Naive thymus-derived CD4-positive, alpha-beta T cell (primary cell): ENCODE measurements around the gene FARP1. TPM values are rescaled to one million over a fixed set of nuclear protein-coding genes. Genes with fewer than 3 reads are reported as not detected.

ENCODE experiments used
- ATAC-seq: fragments of 150-1000 bp; cut with Tn5 transposase; 2 replicates; pipeline ENCODE4 v1.10.0; 2021; ENCODE audit warnings: mild to moderate bottlenecking, moderate library complexity
- CTCF ChIA-PET: fragments of 350-600 bp; sonication (Branson Sonifier 250); formaldehyde crosslinking; loops from one replicate; lab custom pipeline; 2021; ENCODE audit warnings: antibody characterized with exemption; lab: Charles Lee
- POLR2A ChIA-PET: fragments of 350-600 bp; sonication (Branson Sonifier 250); formaldehyde crosslinking; loops from one replicate; lab custom pipeline; 2021; ENCODE audit warnings: antibody characterized with exemption, inconsistent platforms; lab: Charles Lee
- DNase-seq, 9 donors: peaks; one replicate each; pipeline versions ENCODE4 v3.0.0 to v3.0.0-alpha.2; 2020 to 2022; ENCODE audit warnings: mixed read lengths in 1 of 9
- H3K27ac ChIP-seq: one replicate; pipeline ENCODE4 v1.7.0; 2013; ENCODE audit warnings: mild to moderate bottlenecking, low read depth, low read length, moderate library complexity
- H3K27me3 ChIP-seq, 2 donors: one replicate each; pipeline ENCODE4 v1.7.0; 2013; ENCODE audit warnings: low read length in 2 of 2, mild to moderate bottlenecking in 2 of 2, moderate library complexity in 2 of 2; ENCODE audit not compliant: control insufficient read depth in 2 of 2, insufficient read depth in 2 of 2
- H3K36me3 ChIP-seq, 3 experiments: 1 replicate in 2 of 3; 2 replicates in 1 of 3; pipeline ENCODE4 v1.7.0; 2013; ENCODE audit warnings: low read length in 3 of 3, mild to moderate bottlenecking in 3 of 3, moderate library complexity in 1 of 3; ENCODE audit not compliant: insufficient read depth in 3 of 3, control insufficient read depth in 2 of 3
- H3K4me1 ChIP-seq, 2 donors: one replicate each; pipeline ENCODE4 v1.7.0; 2013; ENCODE audit warnings: low read length in 2 of 2, mild to moderate bottlenecking in 2 of 2, moderate library complexity in 1 of 2; ENCODE audit not compliant: control insufficient read depth in 2 of 2, insufficient read depth in 2 of 2
- H3K4me3 ChIP-seq: 2 replicates; pipeline ENCODE4 v1.7.0; 2013; ENCODE audit warnings: mild to moderate bottlenecking, low read length
- H3K9me3 ChIP-seq, 3 experiments: 1 replicate in 2 of 3; 2 replicates in 1 of 3; pipeline ENCODE4 v1.7.0; 2013; ENCODE audit warnings: low read length in 3 of 3; ENCODE audit not compliant: control insufficient read depth in 2 of 3
- H3K27ac Mint-ChIP-seq, 9 donors: one replicate each; pipeline ENCODE4 v1.8.0; 2020 to 2022; ENCODE audit warnings: mixed read lengths in 9 of 9, mild to moderate bottlenecking in 8 of 9, moderate library complexity in 5 of 9, inconsistent platforms in 2 of 9
- H3K27me3 Mint-ChIP-seq, 5 donors: one replicate each; pipeline ENCODE4 v1.8.0; 2021 to 2022; ENCODE audit warnings: mixed read lengths in 5 of 5, mild to moderate bottlenecking in 1 of 5
- H3K36me3 Mint-ChIP-seq, 5 donors: one replicate each; pipeline ENCODE4 v1.8.0; 2020 to 2022; ENCODE audit warnings: mixed read lengths in 5 of 5, mild to moderate bottlenecking in 3 of 5, inconsistent platforms in 1 of 5
- H3K4me1 Mint-ChIP-seq, 7 donors: one replicate each; pipeline ENCODE4 v1.8.0; 2020 to 2022; ENCODE audit warnings: mixed read lengths in 7 of 7, mild to moderate bottlenecking in 3 of 7, inconsistent platforms in 1 of 7
- H3K4me3 Mint-ChIP-seq, 10 donors: one replicate each; pipeline ENCODE4 v1.8.0; 2020 to 2022; ENCODE audit warnings: mild to moderate bottlenecking in 10 of 10, mixed read lengths in 10 of 10, moderate library complexity in 6 of 10, inconsistent platforms in 2 of 10
- H3K9me3 Mint-ChIP-seq, 11 donors: one replicate each; pipeline ENCODE4 v1.8.0; 2020 to 2022; ENCODE audit warnings: mixed read lengths in 11 of 11, mild to moderate bottlenecking in 4 of 11, inconsistent platforms in 1 of 11, moderate library complexity in 1 of 11
- intact Hi-C, 2 donors: fragments of 100-400 bp; cut with micrococcal nuclease; formaldehyde crosslinking; loops; one replicate each; pipeline ENCODE4 v1.15.1; 2023
- polyA plus RNA-seq, 2 donors: library from polyadenylated mRNA; unstranded; fragments of 300-500 nt; fragmentation: Illumina TruSeq; gene quantifications; one replicate each; pipeline ENCODE4 v1.2.3, GENCODE V29; 2021
- total RNA-seq, 6 experiments: library from RNA in 5 of 6; stranded (reverse) in 5 of 6; gene quantifications; 1 replicate in 5 of 6; 2 replicates in 1 of 6; pipeline ENCODE4 v1.2.3 and lab custom pipeline; 2021 to 2026

FARP1 gene
- total and polyA plus RNA-seq, 7 experiments from 2014 or later: 0.19 to 1.1 (median 0.60) TPM

DNA sequence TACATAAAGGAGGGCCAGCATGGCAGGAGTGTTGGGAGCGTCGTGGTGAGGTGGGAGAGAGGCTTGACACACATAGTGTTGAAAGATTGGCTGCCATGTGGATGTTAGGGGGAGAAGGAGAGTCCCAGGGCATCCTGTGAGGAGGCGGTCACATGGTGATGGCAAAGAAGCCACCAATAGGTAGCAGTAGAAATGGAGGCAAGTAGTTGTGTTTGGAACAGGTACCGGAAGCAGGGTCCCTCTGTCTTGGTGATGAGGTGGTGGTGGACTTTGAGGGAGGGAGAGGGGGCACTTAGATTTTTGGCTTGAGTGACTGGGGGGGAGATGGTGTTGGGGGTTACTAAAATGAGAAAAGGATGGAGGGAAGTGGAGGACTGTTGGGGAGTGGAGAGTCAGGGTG lies 227.4 kb downstream of the FARP1 start:
- peaks cover 0 to 2% (median 0%) of the 10 kb centered on the region in 7 donors for H3K4me1 Mint-ChIP-seq
- Histone ChIP-seq H3K36me3 (no peaks in the 10 kb centered on the region), H3K4me1 (no peaks in the 10 kb centered on the region), H3K4me3 (no peak overlapping the region), H3K27ac (no peak overlapping the region), H3K27me3 (no peaks in the 10 kb centered on the region), H3K9me3 (no peaks in the 10 kb centered on the region)
- no peak for DNase-seq
- intact Hi-C loops: no loop called here
- ChIA-PET CTCF (no interaction called here), POLR2A (no interaction called here)
- ATAC-seq: no peak
- H3K36me3 Mint-ChIP-seq: peaks cover 0 to 7% (median 4%) of the 10 kb centered on the region in 5 donors
- no peak overlapping the region for H3K27ac Mint-ChIP-seq
- peaks cover 0 to 22% (median 13%) of the 10 kb centered on the region in 5 donors for H3K27me3 Mint-ChIP-seq
- H3K9me3 Mint-ChIP-seq: peaks cover 0 to 11% (median 3%) of the 10 kb centered on the region in 11 donors
- H3K4me3 Mint-ChIP-seq: no peak overlapping the region

DNA sequence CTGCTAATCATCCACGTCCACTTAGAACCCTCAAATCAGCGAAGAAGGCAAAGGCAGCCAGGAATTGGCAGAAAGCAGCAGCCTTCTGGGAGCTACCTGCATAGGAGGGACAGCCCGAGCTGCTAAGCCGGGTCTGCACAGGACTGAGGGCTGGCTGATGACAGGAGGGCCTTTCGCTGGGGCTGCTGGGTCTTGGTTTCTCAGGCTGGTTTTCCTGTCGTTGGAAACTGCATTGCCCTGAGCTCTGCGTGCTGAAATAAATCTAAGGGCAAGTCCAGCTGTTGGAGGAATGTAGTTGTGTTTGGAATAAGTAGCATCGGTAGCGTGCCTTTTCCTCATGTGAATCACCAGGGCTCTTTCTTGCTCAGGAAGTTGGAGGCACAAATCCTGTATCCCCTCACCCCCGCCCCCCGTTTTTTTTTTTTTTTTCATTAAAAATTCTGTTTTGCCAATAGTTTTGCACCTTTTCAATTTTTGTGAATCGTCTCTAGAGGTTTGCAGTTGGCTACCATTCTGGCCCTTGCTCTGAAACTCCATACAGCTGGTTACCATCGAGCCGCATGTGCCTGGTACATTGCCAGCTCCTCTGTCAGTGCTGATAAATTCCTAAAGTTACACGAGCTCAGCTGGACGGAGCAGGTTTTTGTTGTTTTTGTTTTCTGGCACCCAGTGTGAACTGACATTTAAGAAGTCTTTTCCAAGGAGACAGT lies 228.1 kb downstream of the FARP1 start:
- H3K27ac Mint-ChIP-seq: no peak overlapping the region
- H3K27me3 Mint-ChIP-seq: peaks cover 0 to 22% (median 13%) of the 10 kb centered on the region in 5 donors
- CTCF ChIA-PET: interaction anchor here (0.6 kb wide), 1 partner anchor 25 kb away, joined by 3 read pairs; no protein-coding TSS in a partner anchor
- Histone ChIP-seq H3K4me1 (no peaks in the 10 kb centered on the region), H3K4me3 (no peak overlapping the region), H3K9me3 (no peaks in the 10 kb centered on the region), H3K36me3 (no peaks in the 10 kb centered on the region), H3K27ac (no peak overlapping the region), H3K27me3 (no peaks in the 10 kb centered on the region)
- no peak for ATAC-seq
- intact Hi-C loops: no loop called here
- H3K4me3 Mint-ChIP-seq: no peak overlapping the region
- peaks cover 0 to 2% (median 0%) of the 10 kb centered on the region in 7 donors for H3K4me1 Mint-ChIP-seq
- H3K9me3 Mint-ChIP-seq: peaks cover 0 to 11% (median 3%) of the 10 kb centered on the region in 11 donors
- peaks cover 0 to 7% (median 4%) of the 10 kb centered on the region in 5 donors for H3K36me3 Mint-ChIP-seq
- no peak for DNase-seq
- POLR2A ChIA-PET: interaction anchor here (0.7 kb wide), 1 partner anchor 246 kb away, joined by 6 read pairs; no protein-coding TSS in a partner anchor

DNA sequence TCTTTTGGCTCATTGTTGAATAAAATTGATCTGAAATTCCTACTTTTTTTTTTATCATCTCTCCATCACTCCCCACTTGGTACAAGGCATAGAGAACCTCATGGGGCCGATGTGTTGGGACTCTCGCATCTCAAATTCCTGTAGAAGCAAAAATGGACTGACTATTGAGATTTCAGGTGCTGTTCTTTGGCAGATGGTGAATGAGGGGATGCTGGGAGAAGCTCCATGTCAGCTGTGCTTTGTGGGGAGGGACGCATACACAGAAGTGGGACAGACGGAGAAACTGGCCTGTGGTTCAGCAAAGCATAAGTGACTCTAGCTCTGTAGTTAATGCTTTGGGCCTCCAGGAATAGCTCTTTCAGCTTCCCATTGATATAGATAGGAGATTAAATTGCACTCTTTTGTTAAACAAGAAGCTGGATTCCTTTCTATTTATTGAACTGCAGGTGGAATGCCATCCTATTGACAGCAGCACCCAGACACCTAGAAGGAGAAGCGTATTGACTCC lies 228.7 kb downstream of the FARP1 start:
- Histone ChIP-seq H3K36me3 (no peaks in the 10 kb centered on the region), H3K27me3 (no peaks in the 10 kb centered on the region), H3K9me3 (no peaks in the 10 kb centered on the region), H3K27ac (no peak overlapping the region), H3K4me3 (no peak overlapping the region), H3K4me1 (no peaks in the 10 kb centered on the region)
- Mint-ChIP-seq H3K27me3 (peaks cover 0 to 22% (median 13%) of the 10 kb centered on the region in 5 donors), H3K4me3 (no peak overlapping the region), H3K27ac (no peak overlapping the region), H3K4me1 (peaks cover 0 to 2% (median 0%) of the 10 kb centered on the region in 7 donors), H3K36me3 (peaks cover 0 to 7% (median 4%) of the 10 kb centered on the region in 5 donors), H3K9me3 (peaks cover 0 to 11% (median 4%) of the 10 kb centered on the region in 11 donors)
- no peak for ATAC-seq
- ChIA-PET CTCF (no interaction called here), POLR2A (interaction anchor here (0.7 kb wide), 1 partner anchor 245 kb away, joined by 6 read pairs; no protein-coding TSS in a partner anchor)
- intact Hi-C loops: no loop called here
- DNase-seq: no peak

DNA sequence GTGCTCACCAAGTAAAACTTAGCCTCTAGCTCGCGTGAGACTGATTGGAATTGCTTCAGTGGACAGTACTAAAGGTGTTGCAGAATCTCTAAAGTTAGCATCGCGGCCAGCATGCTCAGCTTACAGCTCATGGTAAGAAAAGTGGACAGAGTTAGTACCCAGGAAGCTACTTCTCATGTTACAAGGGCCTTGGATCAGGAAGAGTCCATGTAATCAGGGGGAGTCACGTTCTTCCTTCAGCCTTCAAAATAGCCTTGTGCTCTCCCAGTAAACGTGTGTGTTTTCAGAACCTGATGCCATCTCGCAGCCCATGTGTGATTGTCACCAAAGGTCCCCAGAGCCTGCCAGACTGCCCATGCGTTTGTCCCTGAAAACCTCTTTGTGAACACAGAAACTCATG lies 230.0 kb downstream of the FARP1 start:
- H3K4me3 Mint-ChIP-seq: no peak overlapping the region
- peaks cover 0 to 11% (median 4%) of the 10 kb centered on the region in 11 donors for H3K9me3 Mint-ChIP-seq
- peaks cover 0 to 22% (median 13%) of the 10 kb centered on the region in 5 donors for H3K27me3 Mint-ChIP-seq
- no peaks in the 10 kb centered on the region for H3K27me3 ChIP-seq
- no peaks in the 10 kb centered on the region for H3K9me3 ChIP-seq
- ChIA-PET CTCF (no interaction called here), POLR2A (no interaction called here)
- no peak overlapping the region for H3K4me3 ChIP-seq
- DNase-seq (no peak), ATAC-seq (no peak)
- no peaks in the 10 kb centered on the region for H3K36me3 ChIP-seq
- peaks cover 0 to 2% (median 0%) of the 10 kb centered on the region in 7 donors for H3K4me1 Mint-ChIP-seq
- H3K4me1 ChIP-seq: no peaks in the 10 kb centered on the region
- no peak overlapping the region for H3K27ac Mint-ChIP-seq
- intact Hi-C loops: no loop called here
- H3K36me3 Mint-ChIP-seq: peaks cover 0 to 7% (median 4%) of the 10 kb centered on the region in 5 donors
- no peak overlapping the region for H3K27ac ChIP-seq

DNA sequence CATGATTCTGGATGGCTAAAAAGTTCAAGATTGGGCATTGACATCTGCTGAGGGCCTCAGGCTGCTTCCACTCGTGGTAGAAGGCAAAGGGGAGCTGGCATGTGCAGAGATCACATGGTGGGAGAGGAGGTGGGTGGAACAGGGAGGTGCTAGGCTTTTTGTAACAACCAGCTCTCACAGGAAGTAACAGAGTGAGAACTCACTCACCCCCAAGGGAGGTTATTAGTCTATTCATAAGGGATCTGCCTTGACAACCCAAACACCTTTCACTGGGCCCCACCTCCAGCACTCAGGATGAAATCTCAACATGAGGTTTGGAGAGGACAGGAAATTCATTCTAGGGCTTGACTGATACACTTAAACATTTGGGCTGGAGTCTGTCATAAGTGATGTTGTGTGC lies 231.9 kb downstream of the FARP1 start:
- peaks cover 0 to 11% (median 4%) of the 10 kb centered on the region in 11 donors for H3K9me3 Mint-ChIP-seq
- H3K27ac Mint-ChIP-seq: no peak overlapping the region

DNA sequence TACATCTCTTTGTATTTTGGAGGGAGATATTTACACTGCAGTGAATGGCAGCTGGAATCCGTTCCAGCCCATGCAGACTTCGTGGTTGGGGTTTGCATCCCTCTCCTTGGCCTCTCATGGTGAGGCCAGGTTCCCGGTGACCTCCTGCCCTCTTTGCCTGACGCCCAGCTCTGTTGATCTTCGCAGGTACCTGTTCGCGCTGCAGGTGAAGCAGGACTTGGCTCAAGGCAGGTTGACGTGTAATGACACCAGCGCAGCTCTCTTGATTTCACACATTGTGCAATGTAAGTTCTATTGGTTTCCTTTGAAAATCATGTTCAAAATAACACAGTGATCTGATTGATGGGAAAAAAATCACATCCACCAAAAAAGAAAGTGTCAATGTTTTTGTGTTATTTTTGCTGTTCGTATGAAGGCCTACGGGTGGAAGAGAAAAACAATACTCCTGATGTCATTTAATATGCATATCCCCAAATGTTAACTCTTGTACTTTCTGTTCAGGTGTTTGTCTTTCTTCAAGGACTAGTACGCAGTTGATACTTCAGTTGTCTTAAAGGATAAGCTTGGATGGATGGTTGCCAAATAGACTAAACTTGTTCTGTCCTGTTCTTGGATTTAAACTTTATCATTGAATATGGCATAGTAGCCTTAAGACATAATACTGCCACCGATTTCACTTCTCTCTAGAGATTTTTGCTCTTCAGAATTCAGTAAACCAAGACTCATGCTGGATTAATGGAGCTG lies 234.9 kb downstream of the FARP1 start:
- Mint-ChIP-seq H3K4me3 (no peak overlapping the region), H3K4me1 (no peaks in the 10 kb centered on the region), H3K27me3 (peaks cover 0 to 8% (median 1%) of the 10 kb centered on the region in 5 donors), H3K9me3 (peaks cover 0 to 8% (median 3%) of the 10 kb centered on the region in 11 donors), H3K27ac (no peak overlapping the region), H3K36me3 (no peaks in the 10 kb centered on the region)
- ATAC-seq: no peak
- Histone ChIP-seq H3K4me3 (no peak overlapping the region), H3K4me1 (no peaks in the 10 kb centered on the region), H3K27ac (no peak overlapping the region), H3K27me3 (no peaks in the 10 kb centered on the region), H3K9me3 (no peaks in the 10 kb centered on the region), H3K36me3 (no peaks in the 10 kb centered on the region)
- POLR2A ChIA-PET: no interaction called here
- CTCF ChIA-PET: no interaction called here
- intact Hi-C loops: no loop called here
- DNase-seq: no peak

More for the DNA sequence above, 231.9 kb downstream of the FARP1 start:
- intact Hi-C loops: no loop called here
- Histone ChIP-seq H3K4me3 (no peak overlapping the region), H3K36me3 (no peaks in the 10 kb centered on the region), H3K27me3 (no peaks in the 10 kb centered on the region), H3K4me1 (no peaks in the 10 kb centered on the region), H3K27ac (no peak overlapping the region), H3K9me3 (no peaks in the 10 kb centered on the region)
- CTCF ChIA-PET: no interaction called here
- Mint-ChIP-seq H3K36me3 (peaks cover 0 to 5% (median 4%) of the 10 kb centered on the region in 5 donors), H3K27me3 (peaks cover 0 to 20% (median 11%) of the 10 kb centered on the region in 5 donors), H3K4me1 (peaks cover 0 to 2% (median 0%) of the 10 kb centered on the region in 7 donors), H3K4me3 (no peak overlapping the region)
- DNase-seq: no peak
- no peak for ATAC-seq
- POLR2A ChIA-PET: no interaction called here
